ENCODE results near the gene CLIP4. TPM values are rescaled to one million over a fixed set of nuclear protein-coding genes. Genes with fewer than 3 reads are reported as not detected.

Gene CLIP4
- total RNA-seq, 1 donor from 2014 or later: 53.5 TPM

DNA sequence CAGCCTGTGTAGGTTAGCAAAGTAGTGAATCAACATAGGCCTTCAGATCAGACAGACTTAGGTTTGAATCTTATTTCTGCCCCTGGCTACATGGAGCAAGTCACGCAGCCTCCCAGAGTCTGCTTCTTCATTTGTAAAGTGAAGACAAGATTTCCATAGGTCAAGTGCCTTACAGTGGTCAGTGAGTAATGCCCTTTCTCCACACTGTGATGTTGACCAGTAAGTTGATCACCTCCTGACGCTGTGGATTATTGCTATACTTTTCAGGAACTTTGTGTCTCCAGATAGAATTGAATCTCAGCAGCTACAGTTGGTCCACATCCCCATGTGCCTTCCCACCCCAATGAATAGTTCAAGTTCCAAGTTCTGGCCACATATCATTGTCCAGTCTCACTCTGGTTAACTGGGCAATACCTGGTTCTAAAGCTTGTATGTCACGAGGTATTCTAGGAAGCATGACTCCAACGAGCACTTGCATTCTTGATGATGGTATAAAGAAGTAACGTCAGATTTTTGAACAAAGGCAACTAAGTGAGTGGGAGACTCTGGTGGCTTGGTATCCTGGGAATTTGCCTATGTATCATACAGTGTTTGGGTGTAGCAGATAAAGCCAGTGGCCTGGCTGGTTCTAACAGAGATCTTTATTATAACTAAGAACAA is 2.1 kb upstream of the CLIP4 start:
- Histone ChIP-seq H3K27me3 (ENCODE audit: control insufficient read depth, insufficient read depth, low read length) (no peaks in the 10 kb centered on the region), H3K36me3 (ENCODE audit: control insufficient read depth, insufficient read depth, low read length) (no peaks in the 10 kb centered on the region), H3K4me3 (ENCODE audit: low read depth, low read length) (no peak overlapping the region)
- no peak for DNase-seq (ENCODE audit: low read depth)
- TF ChIP-seq, protein P1, sequence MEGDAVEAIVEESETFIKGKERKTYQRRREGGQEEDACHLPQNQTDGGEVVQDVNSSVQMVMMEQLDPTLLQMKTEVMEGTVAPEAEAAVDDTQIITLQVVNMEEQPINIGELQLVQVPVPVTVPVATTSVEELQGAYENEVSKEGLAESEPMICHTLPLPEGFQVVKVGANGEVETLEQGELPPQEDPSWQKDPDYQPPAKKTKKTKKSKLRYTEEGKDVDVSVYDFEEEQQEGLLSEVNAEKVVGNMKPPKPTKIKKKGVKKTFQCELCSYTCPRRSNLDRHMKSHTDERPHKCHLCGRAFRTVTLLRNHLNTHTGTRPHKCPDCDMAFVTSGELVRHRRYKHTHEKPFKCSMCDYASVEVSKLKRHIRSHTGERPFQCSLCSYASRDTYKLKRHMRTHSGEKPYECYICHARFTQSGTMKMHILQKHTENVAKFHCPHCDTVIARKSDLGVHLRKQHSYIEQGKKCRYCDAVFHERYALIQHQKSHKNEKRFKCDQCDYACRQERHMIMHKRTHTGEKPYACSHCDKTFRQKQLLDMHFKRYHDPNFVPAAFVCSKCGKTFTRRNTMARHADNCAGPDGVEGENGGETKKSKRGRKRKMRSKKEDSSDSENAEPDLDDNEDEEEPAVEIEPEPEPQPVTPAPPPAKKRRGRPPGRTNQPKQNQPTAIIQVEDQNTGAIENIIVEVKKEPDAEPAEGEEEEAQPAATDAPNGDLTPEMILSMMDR (IDR thresholded peaks at IDR 0.05; ENCODE audit: insufficient read depth, low read length, poor library complexity, severe bottlenecking): no peak

DNA sequence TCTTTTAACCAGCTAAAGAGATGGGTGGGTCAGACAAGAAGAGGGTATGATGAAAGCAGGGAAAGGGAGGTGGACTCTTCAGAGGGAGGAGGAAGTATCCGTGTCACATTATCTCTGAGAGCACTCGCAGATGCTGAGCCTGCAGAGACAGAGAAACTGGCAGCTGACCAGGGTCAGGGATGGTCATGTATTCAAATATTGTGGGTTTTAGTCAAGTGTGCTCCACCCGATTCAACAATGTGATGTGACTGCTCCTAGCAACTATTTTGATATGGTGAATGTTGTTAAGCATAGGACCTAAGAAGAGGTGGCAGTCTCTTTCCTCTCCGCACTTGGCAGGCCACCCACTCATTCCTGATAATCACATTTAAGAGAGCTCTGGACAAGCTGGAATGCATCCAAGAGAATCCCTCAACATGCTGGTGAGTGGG is 1.3 kb upstream of the CLIP4 start:
- Histone ChIP-seq H3K36me3 (ENCODE audit: control insufficient read depth, insufficient read depth, low read length) (no peaks in the 10 kb centered on the region), H3K27me3 (ENCODE audit: control insufficient read depth, insufficient read depth, low read length) (no peaks in the 10 kb centered on the region), H3K4me3 (ENCODE audit: low read depth, low read length) (no peak overlapping the region)
- no peak for DNase-seq (ENCODE audit: low read depth)
- TF ChIP-seq, protein P1 (IDR thresholded peaks at IDR 0.05; ENCODE audit: insufficient read depth, low read length, poor library complexity, severe bottlenecking): no peak

DNA sequence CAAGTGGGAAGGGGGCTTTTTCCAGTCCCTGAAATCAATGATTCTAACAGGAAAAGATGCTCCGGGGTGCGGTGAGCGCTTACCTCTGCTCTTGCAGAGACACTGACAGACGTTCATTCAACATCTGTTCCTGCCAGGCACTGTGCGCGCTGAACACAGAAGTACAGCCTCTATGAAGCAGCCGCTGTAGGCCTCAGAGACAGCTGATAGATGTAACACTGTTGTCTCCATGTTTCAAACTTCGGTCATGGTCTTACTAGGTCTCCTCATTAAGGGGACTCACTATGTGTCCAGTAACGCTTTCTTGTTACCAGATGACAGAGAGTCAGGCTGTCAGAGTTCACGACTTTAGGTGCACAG is 649 bp upstream of the CLIP4 start:
- Histone ChIP-seq H3K4me3 (ENCODE audit: low read depth, low read length) (peak overlapping the region; percentile 68), H3K36me3 (ENCODE audit: control insufficient read depth, insufficient read depth, low read length) (no peaks in the 10 kb centered on the region), H3K27me3 (ENCODE audit: control insufficient read depth, insufficient read depth, low read length) (no peaks in the 10 kb centered on the region)
- TF ChIP-seq, protein P1 (IDR thresholded peaks at IDR 0.05; ENCODE audit: insufficient read depth, low read length, poor library complexity, severe bottlenecking): no peak
- DNase-seq (ENCODE audit: low read depth): no peak

DNA sequence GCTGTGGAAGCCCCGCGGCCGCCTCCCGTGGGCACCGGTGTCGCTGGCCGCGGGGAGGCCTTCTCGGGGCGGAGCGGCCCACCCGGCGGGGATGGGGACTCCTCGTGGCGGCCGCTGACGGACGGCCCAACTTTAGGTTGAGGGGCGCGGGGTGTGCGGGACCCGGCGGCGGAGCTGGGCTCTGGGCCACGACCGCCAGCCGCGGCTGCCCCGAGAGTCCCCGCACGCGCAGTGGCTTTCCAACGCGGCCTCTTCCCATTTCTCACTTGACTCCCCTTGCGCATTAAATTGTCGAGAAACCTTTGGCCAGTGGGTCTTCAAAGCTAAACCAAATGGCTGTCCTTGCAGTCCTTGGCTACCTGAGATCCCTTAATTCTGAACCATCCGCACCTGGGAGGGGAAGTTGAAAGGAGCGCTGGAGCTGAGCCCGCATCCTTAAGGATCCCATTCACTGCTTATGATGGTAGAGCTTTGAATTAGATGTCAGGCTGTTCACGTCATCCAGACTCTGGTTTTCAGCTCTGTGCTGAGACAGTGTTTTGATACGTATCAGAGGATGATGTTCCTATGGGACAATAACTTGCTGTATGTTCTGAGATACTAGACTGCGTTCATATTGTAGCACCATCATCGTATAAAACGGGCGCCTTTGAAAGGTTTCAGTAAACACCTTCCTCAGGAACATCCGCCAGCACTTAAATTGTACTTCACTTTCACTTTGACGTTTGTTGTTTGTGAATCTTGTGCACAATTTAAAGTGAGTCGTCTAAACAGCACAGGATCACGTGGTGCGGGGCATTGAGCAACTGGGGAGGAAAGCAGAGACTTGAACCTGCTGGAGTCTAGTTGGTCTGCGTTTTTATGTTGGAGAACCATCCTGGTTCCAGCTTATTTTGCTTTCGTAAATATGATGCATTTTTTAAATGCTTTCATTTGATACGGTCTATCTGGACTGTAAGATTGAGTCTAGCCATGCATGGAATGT is 874 bp downstream of the CLIP4 start:
- Histone ChIP-seq H3K27me3 (ENCODE audit: control insufficient read depth, insufficient read depth, low read length) (no peaks in the 10 kb centered on the region), H3K4me3 (ENCODE audit: low read depth, low read length) (peak overlapping the region; percentile 68), H3K36me3 (ENCODE audit: control insufficient read depth, insufficient read depth, low read length) (no peaks in the 10 kb centered on the region)
- no peak for DNase-seq (ENCODE audit: low read depth)
- TF ChIP-seq, protein P1 (IDR thresholded peaks at IDR 0.05; ENCODE audit: insufficient read depth, low read length, poor library complexity, severe bottlenecking): no peak

- Histone ChIP-seq H3K4me3 (ENCODE audit: low read depth, low read length) (no peak overlapping the region), H3K27me3 (ENCODE audit: control insufficient read depth, insufficient read depth, low read length) (no peaks in the 10 kb centered on the region), H3K36me3 (ENCODE audit: control insufficient read depth, insufficient read depth, low read length) (no peaks in the 10 kb centered on the region)
- no peak for DNase-seq (ENCODE audit: low read depth)
- TF ChIP-seq, protein P1 (IDR thresholded peaks at IDR 0.05; ENCODE audit: insufficient read depth, low read length, poor library complexity, severe bottlenecking): no peak
These were observed 2.6 kb downstream of the CLIP4 start for GRCh38 chr2:29117636-29118303.

All from kidney epithelial cell (primary cell).